ENCODE results near the gene PRR18. TPM values are rescaled to one million over a fixed set of nuclear protein-coding genes. Genes with fewer than 3 reads are reported as not detected.

PRR18 gene
- total RNA-seq, 1 donor from 2014 or later, result 0.80 TPM

GRCh38 chr6:166267526-166267925 lies 40.7 kb downstream of the PRR18 start:
- H3K36me3 Mint-ChIP-seq, result no peaks in the 10 kb centered on the region
- TF ChIP-seq CTCF (conservative IDR thresholded peaks at IDR 0.05), result no peak
- H3K4me3 Mint-ChIP-seq, result no peak overlapping the region
- H3K27ac Mint-ChIP-seq, result no peak overlapping the region
- DNase-seq (ENCODE audit: extremely low spot score, unreplicated experiment), result no peak
- H3K4me1 Mint-ChIP-seq (ENCODE audit: unreplicated experiment), result no peaks in the 10 kb centered on the region
- H3K9me3 Mint-ChIP-seq, result no peaks in the 10 kb centered on the region
- H3K27me3 Mint-ChIP-seq, result peaks cover 52% of the 10 kb centered on the region

DNA sequence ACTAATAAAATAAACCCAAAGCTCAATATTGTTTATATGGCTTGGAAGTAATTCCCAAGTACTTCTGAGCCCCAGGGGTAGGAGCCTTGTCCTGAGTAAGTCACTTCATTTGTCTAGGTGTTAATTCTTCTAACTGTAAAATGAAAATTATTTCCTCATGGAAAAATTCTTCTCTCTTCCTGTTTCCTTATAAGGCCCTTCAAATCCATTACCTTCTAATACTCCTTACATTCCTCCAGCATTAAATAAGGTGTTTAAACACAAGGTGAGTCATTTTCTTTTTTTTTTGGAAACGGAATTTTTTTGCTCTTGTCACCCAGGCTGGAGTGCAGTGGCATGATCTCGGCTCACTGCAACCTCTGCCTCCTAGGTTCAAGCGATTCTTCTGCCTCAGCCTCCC lies 41.9 kb downstream of the PRR18 start:
- Mint-ChIP-seq H3K4me1 (ENCODE audit: unreplicated experiment) (no peaks in the 10 kb centered on the region), H3K4me3 (no peak overlapping the region), H3K36me3 (no peaks in the 10 kb centered on the region), H3K27me3 (peaks cover 45% of the 10 kb centered on the region), H3K9me3 (no peaks in the 10 kb centered on the region), H3K27ac (no peak overlapping the region)
- no peak for TF ChIP-seq CTCF (conservative IDR thresholded peaks at IDR 0.05)
- DNase-seq (ENCODE audit: extremely low spot score, unreplicated experiment), result no peak

- H3K9me3 Mint-ChIP-seq, result no peaks in the 10 kb centered on the region
- H3K4me1 Mint-ChIP-seq (ENCODE audit: unreplicated experiment), result no peaks in the 10 kb centered on the region
- H3K27ac Mint-ChIP-seq, result no peak overlapping the region
- no peak overlapping the region for H3K4me3 Mint-ChIP-seq
- peaks cover 32% of the 10 kb centered on the region for H3K27me3 Mint-ChIP-seq
- no peaks in the 10 kb centered on the region for H3K36me3 Mint-ChIP-seq
- no peak for DNase-seq (ENCODE audit: extremely low spot score, unreplicated experiment)
- no peak for TF ChIP-seq CTCF (conservative IDR thresholded peaks at IDR 0.05)
Observed at GRCh38 chr6:166262743-166263515, 45.3 kb downstream of the PRR18 start.

DNA sequence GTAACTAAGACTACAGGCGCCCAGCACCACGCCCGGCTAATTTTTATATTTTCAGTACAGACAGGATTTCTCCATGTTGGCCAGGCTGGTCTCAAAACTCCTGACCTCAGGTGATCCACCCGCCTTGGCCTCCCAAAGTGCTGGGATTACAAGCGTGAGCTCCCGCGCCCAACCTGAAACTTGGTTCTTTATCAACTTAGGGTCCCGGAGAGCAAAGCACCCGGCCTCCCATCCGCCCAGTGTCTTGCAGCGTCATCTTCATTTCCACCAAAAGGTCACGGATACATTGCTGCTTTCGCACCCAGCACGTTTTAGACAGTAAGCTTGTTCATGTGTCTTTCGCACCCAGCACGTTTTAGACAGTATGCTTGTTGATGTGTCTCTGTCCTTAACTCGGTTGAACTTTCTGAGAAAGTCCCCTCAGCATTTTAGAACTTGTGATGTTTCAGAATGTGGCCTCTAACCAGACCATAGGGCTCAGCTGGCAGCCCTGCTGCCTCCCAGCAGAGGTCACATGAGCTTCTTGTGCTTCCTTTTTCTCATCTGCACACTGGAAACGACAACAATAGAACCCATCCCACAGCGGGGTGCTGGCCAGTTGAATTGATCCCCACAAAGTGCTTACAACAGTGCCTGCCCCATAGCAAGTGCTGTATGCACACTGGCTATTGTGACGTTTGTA lies 48.8 kb downstream of the PRR18 start:
- no peak for TF ChIP-seq CTCF (conservative IDR thresholded peaks at IDR 0.05)
- no peak overlapping the region for H3K27ac Mint-ChIP-seq
- no peaks in the 10 kb centered on the region for H3K9me3 Mint-ChIP-seq
- H3K4me1 Mint-ChIP-seq (ENCODE audit: unreplicated experiment), result no peaks in the 10 kb centered on the region
- H3K27me3 Mint-ChIP-seq, result peaks cover 49% of the 10 kb centered on the region
- H3K36me3 Mint-ChIP-seq, result no peaks in the 10 kb centered on the region
- H3K4me3 Mint-ChIP-seq, result no peak overlapping the region
- DNase-seq (ENCODE audit: extremely low spot score, unreplicated experiment), result no peak

DNA sequence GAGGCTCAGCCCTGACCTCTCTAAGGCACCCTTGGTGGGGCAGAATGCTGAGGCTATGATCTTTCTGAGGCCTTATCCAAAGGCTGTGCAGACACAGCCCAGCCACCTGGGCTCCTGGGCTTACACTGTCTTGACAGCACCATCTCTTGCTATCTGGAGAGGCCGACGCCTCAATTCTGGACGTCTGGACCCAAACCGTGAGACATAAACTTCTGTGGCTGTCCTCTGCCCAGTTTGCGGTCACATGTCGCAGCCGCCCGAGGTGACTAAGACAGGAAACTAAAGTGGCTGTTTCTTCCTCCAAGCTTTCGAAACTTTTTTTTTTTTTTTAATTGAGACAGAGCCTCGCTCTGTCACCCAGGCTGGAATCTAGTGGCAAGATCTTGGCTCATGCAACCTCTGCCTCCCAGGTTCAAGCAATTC lies 49.3 kb downstream of the PRR18 start:
- no peak overlapping the region for H3K27ac Mint-ChIP-seq
- H3K36me3 Mint-ChIP-seq, result no peaks in the 10 kb centered on the region
- no peaks in the 10 kb centered on the region for H3K9me3 Mint-ChIP-seq
- no peak overlapping the region for H3K4me3 Mint-ChIP-seq
- TF ChIP-seq CTCF (conservative IDR thresholded peaks at IDR 0.05), result no peak
- H3K27me3 Mint-ChIP-seq, result peaks cover 55% of the 10 kb centered on the region
- no peaks in the 10 kb centered on the region for H3K4me1 Mint-ChIP-seq (ENCODE audit: unreplicated experiment)
- DNase-seq (ENCODE audit: extremely low spot score, unreplicated experiment), result no peak
